Measurements from ENCODE around the gene SFSWAP. TPM values are rescaled to one million over a fixed set of nuclear protein-coding genes. Genes with fewer than 3 reads are reported as not detected.

SFSWAP gene
- polyA plus RNA-seq, 3 donors, result 7.3 to 33.0 (median 10.7) TPM

DNA sequence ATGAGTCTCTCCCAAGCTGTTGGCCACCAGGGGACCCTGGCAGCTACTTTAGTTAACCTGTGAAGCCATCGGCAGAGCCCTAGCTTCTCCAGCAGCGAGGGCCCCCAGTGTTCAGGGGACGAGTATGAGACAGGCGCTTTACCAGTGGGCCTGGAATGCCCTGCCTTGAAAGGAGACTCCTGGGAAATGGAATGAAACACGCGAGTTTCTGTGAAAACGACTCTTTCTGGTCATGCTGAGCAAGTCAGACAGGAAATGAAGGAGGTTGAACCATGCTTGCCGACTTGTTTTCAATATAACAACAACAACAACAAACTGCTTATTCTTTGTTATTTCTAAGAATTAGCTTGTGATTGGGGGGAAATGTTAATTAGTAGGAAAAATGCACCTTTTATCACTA, 42.9 kb downstream of the SFSWAP start:
- Histone ChIP-seq H3K36me3 (replicated peaks in 1 of 2; ENCODE audit: control insufficient read depth in 1 of 2, insufficient read depth in 2 of 2, low read length in 2 of 2) (peaks cover 82 to 100% of the 10 kb centered on the region in 2 donors), H3K4me1 (ENCODE audit: control insufficient read depth in 1 of 2, insufficient read depth in 2 of 2, low read length in 2 of 2) (no peaks in the 10 kb centered on the region), H3K9ac (ENCODE audit: insufficient read depth, low read length, poor library complexity, severe bottlenecking) (no peak overlapping the region), H3K4me3 (replicated peaks in 1 of 3; ENCODE audit: low read depth in 2 of 3, low read length in 3 of 3) (no peak overlapping the region), H3K79me2 (ENCODE audit: insufficient read depth, low read length) (peaks cover 6% of the 10 kb centered on the region), H3K27ac (ENCODE audit: low read depth in 1 of 2, low read length in 2 of 2) (no peak overlapping the region), H2AFZ (ENCODE audit: insufficient read depth, low read depth, low read length, poor library complexity, severe bottlenecking) (no peak overlapping the region), H4K20me1 (ENCODE audit: insufficient read depth, low read length) (peaks cover 48% of the 10 kb centered on the region), H3K9me3 (replicated peaks in 1 of 2; ENCODE audit: control insufficient read depth in 1 of 2, insufficient read depth in 1 of 2, low read length in 2 of 2) (no peaks in the 10 kb centered on the region), H3K27me3 (ENCODE audit: control insufficient read depth in 2 of 2, insufficient read depth in 2 of 2, low read length in 2 of 2) (no peaks in the 10 kb centered on the region), H3K4me2 (replicated peaks; ENCODE audit: extremely low read depth, low read length, poor library complexity, severe bottlenecking) (no peak overlapping the region)
- Mint-ChIP-seq H3K9me3 (peaks cover 0 to 2% (median 0%) of the 10 kb centered on the region in 7 donors), H3K36me3 (peaks cover 85 to 96% of the 10 kb centered on the region in 2 donors), H3K4me3 (no peak overlapping the region), H3K27ac (no peak overlapping the region), H3K27me3 (ENCODE audit: low read depth in 3 of 3) (no peaks in the 10 kb centered on the region), H3K4me1 (no peaks in the 10 kb centered on the region)
- 98% methylated on average over 5 of the region's 8 CpGs for WGBS (ENCODE audit: insufficient coverage)
- intact Hi-C loops (cut with micrococcal nuclease), result no loop called here
- DNase-seq, result no peak
- TF ChIP-seq, protein P1, sequence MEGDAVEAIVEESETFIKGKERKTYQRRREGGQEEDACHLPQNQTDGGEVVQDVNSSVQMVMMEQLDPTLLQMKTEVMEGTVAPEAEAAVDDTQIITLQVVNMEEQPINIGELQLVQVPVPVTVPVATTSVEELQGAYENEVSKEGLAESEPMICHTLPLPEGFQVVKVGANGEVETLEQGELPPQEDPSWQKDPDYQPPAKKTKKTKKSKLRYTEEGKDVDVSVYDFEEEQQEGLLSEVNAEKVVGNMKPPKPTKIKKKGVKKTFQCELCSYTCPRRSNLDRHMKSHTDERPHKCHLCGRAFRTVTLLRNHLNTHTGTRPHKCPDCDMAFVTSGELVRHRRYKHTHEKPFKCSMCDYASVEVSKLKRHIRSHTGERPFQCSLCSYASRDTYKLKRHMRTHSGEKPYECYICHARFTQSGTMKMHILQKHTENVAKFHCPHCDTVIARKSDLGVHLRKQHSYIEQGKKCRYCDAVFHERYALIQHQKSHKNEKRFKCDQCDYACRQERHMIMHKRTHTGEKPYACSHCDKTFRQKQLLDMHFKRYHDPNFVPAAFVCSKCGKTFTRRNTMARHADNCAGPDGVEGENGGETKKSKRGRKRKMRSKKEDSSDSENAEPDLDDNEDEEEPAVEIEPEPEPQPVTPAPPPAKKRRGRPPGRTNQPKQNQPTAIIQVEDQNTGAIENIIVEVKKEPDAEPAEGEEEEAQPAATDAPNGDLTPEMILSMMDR (IDR thresholded peaks at IDR 0.05), result no peak

DNA sequence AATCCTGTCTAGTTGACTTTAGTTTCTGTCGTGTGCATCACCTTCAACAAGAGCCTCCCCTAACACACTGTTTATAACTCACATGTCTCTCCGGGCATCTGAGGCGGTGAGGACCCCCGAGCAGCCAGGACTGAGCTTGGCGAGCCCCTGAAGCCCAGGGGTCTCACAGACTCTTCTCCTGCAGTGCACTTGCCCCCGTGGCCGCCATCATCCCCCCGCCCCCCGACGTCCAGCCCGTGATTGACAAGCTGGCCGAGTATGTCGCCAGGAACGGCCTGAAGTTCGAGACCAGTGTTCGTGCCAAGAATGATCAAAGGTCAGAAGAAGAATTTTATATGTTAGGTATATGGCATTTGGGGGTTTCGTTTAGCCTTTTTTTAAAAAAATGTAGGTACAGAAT, 43.3 kb downstream of the SFSWAP start:
- Histone ChIP-seq H3K4me1 (ENCODE audit: control insufficient read depth in 1 of 2, insufficient read depth in 2 of 2, low read length in 2 of 2) (no peaks in the 10 kb centered on the region), H3K27me3 (ENCODE audit: control insufficient read depth in 2 of 2, insufficient read depth in 2 of 2, low read length in 2 of 2) (no peaks in the 10 kb centered on the region), H3K79me2 (ENCODE audit: insufficient read depth, low read length) (peaks cover 6% of the 10 kb centered on the region), H3K4me3 (replicated peaks in 1 of 3; ENCODE audit: low read depth in 2 of 3, low read length in 3 of 3) (no peak overlapping the region), H3K36me3 (replicated peaks in 1 of 2; ENCODE audit: control insufficient read depth in 1 of 2, insufficient read depth in 2 of 2, low read length in 2 of 2) (peaks cover 86 to 100% of the 10 kb centered on the region in 2 donors), H4K20me1 (ENCODE audit: insufficient read depth, low read length) (peaks cover 45% of the 10 kb centered on the region), H3K4me2 (replicated peaks; ENCODE audit: extremely low read depth, low read length, poor library complexity, severe bottlenecking) (no peak overlapping the region), H2AFZ (ENCODE audit: insufficient read depth, low read depth, low read length, poor library complexity, severe bottlenecking) (no peak overlapping the region), H3K9me3 (replicated peaks in 1 of 2; ENCODE audit: control insufficient read depth in 1 of 2, insufficient read depth in 1 of 2, low read length in 2 of 2) (no peaks in the 10 kb centered on the region), H3K27ac (ENCODE audit: low read depth in 1 of 2, low read length in 2 of 2) (no peak overlapping the region), H3K9ac (ENCODE audit: insufficient read depth, low read length, poor library complexity, severe bottlenecking) (no peak overlapping the region)
- Mint-ChIP-seq H3K27me3 (ENCODE audit: low read depth in 3 of 3) (no peaks in the 10 kb centered on the region), H3K9me3 (peaks cover 0 to 2% (median 0%) of the 10 kb centered on the region in 7 donors), H3K4me1 (no peaks in the 10 kb centered on the region), H3K36me3 (peaks cover 88 to 97% of the 10 kb centered on the region in 2 donors), H3K4me3 (no peak overlapping the region), H3K27ac (no peak overlapping the region)
- DNase-seq, result no peak
- intact Hi-C loops (cut with micrococcal nuclease), result no loop called here
- WGBS (ENCODE audit: insufficient coverage), result 100% methylated on average over 5 of the region's 17 CpGs
- TF ChIP-seq, protein P1 (IDR thresholded peaks at IDR 0.05), result no peak

All from CD14-positive monocyte (primary cell).